Right ventricle myocardium inferior (tissue), 1 donor: ENCODE data around the gene DHPS. TPM values are rescaled to one million over a fixed set of nuclear protein-coding genes. Genes with fewer than 3 reads are reported as not detected.
A peak's percentile ranks its signal among the peaks of the same experiment; 100 is the strongest.
"Not testable (repeated sequence)": the region's sequence is repeated elsewhere in the genome, so short reads cannot be mapped to it uniquely, and the experiment has no call there.

ENCODE experiments used
- ATAC-seq: fragments of 200-7000 bp; cut with Tn5 transposase; one replicate; pipeline ENCODE4 v1.9.1; 2020; ENCODE audit warnings: mild to moderate bottlenecking, moderate library complexity
- DNase-seq: peaks from one replicate; pipeline ENCODE4 v3.0.0; 2021; ENCODE audit errors: missing footprints
- intact Hi-C: fragments of 100-400 bp; cut with DNase I; formaldehyde crosslinking; loops from one replicate; pipeline ENCODE4 v1.11.0; 2022
- long read RNA-seq: library from polyadenylated mRNA; unstranded; transcript quantifications from one replicate; pipeline ENCODE4 v2.0.0, GENCODE V29; 2021
- total RNA-seq: library from RNA; stranded (reverse); fragmentation: NEBNext Ultra II Directional; extraction: Animal tissue kit (Norgen Biotek cat#: 25700); gene quantifications from one replicate; pipeline ENCODE4 v1.2.1, GENCODE V29; 2021
- donor health status: DM: no; HTN: yes; CAD: no; lungs with severe emphysema.

Gene DHPS
- total RNA-seq: 45.9 TPM
- long read RNA-seq, transcript DHPS-201 (9 exons, 1,363 nt): major isoform, 20 of 26 reads
- long read RNA-seq, partial matches to known transcripts: 1 of 26 reads
- long read RNA-seq, other reads (novel, unspliced or antisense): 3 of 26 reads

DNA sequence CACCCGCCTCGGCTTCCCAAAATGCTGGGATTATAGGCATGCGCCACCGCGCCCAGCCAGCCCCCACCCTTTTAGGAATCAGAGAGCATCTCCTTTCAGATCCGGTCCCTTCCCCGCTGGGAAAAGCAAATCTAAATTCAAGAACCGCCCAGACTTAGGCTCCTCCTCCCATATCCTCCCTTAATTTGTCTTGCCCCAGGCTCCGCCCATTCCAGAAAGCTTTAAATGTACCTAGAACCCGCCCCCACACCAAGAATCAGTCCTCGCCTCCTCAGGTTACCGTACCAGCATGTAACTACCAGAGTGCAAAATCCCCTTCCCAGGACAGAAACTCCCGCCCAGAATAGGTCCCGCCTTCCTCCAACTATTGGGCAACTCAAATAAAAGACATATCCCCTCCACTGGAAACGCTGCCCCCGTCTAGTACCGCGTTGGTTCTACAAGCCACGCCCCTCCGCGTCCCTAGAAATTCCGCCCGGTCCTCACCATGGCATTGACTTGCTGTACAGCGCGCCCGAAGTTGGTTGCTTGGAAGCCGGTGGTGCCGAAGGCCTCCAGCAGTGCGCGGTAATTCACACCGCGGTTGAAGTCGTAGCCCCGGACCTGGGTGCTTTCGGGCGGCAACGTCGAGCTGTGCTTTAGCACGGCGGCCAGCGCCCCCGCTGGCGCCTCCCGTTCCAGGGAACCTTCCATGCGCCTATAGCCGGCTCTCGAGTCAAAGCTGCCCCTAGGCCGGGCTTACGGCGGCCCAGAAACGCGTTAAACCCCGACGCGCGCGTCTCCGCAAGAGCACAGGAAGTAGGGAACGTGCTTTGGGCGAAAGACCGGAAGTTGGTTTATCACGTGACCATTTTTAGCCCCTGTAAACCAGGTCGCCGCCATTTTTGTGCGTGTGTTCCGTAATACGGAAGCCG, at the start of gene DHPS:
Gene DHPS, minus strand, starts transcription at position 807 of the 914 bp plus-strand sequence. Its CDS starts 114 bp downstream, at position 693.
- peak; percentile 90 for ATAC-seq
- intact Hi-C loops: loop anchor here (5.0 kb wide), 1 partner anchor 41 kb away; the partner anchor contains the start of gene TNPO2
- DNase-seq: peak; percentile 96

DNA sequence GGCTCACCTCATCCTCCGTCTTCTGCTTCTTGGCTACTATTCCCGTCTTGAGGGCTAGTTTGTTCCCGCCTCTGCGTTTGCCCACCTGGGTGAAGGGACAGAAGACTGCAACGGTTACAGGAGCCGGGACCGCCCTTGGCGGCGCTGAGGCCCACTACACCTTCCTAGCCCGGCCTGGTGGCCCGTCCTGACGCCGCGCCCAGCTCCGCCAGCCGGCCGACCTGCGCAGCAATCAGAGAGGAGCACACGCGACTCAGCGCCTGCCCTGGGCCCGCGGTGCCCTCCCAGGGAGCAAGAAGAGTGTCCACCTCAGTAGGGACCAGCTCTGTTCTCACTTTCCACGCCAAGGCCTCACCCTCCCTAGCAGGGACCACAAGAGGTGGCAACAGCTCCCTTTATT, 49.7 kb upstream of the DHPS start:
- no peak for ATAC-seq
- intact Hi-C loops: no loop called here
- no peak for DNase-seq

DNA sequence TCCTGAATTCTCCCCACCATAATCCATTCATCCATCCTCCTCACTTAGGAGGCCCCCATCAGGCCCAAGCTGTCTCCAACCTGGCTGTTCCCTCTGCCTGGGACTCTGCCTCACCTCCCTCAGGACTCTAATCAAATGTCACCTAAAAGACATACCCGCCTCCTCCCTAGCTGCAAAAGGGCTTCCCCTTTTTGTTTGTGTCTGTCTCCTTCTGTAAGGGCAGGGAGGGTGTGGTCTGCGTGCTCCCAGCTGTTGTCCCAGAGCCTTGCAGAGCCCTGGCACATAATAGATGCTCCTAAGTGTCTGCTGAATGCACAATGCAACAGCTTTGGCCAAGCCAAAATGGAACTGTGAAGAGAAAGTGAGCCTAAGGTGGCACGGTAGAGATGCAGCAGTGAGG, 48.4 kb upstream of the DHPS start:
- intact Hi-C loops: no loop called here
- DNase-seq: no peak
- ATAC-seq: no peak

DNA sequence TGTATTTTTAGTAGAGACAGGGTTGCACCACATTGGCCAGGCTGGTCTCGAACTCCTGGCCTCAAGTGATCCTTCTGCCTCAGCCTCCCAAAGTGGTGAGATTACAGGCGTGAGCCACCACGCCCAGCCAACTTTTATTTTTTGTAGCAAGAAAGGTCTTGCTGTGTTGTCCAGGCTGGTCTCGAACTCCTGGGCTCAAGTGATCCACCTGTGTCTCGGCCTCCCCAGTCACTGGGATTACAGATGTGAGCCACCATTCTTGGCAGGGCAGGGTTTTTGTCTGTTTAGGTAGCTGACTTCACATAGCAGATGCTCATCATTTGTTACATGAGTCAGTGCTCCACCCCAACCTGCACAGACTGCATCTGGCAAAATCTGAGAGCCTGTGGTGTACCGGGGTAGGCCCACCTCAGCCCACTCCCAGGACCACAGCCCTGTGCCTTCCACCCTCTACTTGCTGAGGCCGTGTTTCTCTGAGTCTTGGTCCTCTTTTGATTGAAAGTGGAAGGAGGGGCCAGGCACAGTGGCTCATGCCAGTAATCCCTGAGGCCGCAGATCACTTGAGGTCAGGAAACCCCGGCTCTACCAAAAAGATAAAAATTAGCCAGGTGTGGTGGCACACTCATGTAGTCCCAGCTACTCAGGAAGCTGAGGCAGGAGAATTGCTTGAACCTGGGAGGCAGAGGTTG, 46.2 kb upstream of the DHPS start:
- intact Hi-C loops: no loop called here
- ATAC-seq (no peak), DNase-seq (no peak)

DNA sequence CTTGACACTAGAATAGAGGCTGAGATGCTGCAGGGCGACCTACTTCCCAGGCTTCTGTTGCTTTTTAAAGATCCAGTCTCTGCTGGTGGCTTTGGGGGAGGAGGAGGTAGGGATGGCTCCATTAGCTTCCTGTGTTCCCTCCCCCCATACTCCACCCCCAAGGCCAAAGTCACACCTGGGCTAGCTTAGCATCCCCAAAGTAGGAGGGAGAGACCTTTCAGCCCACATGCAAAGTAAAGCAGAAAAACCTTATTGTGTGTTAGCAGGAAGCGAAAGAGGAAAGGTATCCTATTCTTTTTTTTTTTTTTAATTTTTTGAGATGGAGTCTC, 45.3 kb upstream of the DHPS start:
- ATAC-seq: no peak
- intact Hi-C loops: no loop called here
- DNase-seq: no peak

DNA sequence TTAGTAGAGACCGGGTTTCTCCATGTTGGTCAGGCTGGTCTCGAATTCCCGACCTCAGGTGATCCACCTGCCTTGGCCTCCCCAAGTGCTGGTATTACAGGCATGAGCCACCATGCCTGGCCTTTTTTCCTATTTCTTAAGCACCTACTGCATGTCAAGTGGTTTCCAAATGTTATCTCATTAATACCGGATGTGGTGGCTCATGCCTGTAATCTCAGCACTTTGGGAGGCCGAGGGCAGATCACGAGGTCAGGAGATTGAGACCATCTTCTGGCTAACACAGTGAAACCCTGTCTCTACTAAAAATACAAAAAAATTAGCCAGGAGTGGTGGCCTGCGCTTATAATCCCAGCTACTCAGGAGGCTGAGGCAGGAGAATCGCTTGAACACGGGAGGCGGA, 43.9 kb upstream of the DHPS start:
- ATAC-seq, DNase-seq, intact Hi-C loops: not testable (repeated sequence)

DNA sequence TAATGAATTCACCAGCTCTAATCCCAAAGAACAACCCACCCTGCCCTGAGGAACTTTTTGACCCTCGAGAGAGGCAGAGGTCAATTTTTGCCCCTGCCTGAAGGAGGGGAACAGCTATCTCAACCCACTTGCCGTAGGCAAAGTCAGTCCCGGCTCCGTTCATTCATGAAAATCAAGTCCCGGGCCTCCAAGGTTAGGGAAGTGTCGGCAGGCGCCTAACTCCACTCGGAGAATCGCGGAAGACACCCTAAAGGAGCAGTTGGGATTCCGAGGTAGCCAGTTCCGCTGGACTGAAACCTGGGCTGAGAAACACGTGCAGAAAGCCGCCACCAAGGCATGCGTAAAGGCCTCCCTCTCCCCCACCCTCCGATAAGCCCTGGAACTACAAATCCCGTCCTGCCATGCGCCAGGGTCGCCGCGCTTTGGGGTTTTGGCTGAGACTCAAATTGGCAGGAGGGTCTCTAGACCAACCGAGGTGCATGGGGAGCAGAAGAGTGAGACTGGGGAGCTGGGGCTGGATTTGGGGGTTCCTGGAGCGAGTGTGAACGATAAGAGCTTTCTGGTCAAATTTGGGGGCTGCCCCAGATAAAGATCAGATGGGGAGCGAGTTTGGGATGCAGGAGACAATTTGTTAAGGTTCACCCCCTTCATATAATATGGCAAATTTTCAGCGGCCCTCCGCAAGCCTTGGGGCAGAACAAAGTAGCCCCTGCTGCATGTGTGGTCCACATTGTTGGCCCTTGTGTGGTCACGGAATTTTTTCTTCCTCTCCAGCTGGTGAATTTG, 42.2 kb upstream of the DHPS start, which contains the start of gene TNPO2:
Gene TNPO2, minus strand, starts transcription at position 292 of the 786 bp plus-strand sequence. CDS start 2,955 bp downstream, outside the sequence.
- intact Hi-C loops: loop anchor here (1.0 to 5.0 kb wide), 2 partner anchors 10 to 42 kb away; partner anchors contain the start of genes DHPS and TRIR
- DNase-seq: no peak
- peak; percentile 45 for ATAC-seq

DNA sequence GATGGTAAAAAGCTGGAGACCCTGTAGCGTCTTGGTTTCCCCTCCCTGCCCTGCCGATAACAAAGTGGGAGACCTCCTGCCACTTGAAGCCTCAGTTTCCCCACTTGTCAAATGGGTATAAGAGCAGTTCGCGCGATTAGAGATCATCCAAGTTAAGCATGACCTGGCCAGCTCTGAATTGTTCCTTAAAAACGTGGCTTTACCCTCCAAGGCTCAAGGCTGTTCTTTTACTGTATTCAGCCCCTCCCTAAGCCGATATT, 41.6 kb upstream of the DHPS start:
- DNase-seq (no peak), ATAC-seq (no peak)
- intact Hi-C loops: loop anchor here (5.0 kb wide), 1 partner anchor 41 kb away; the partner anchor contains the start of gene DHPS

DNA sequence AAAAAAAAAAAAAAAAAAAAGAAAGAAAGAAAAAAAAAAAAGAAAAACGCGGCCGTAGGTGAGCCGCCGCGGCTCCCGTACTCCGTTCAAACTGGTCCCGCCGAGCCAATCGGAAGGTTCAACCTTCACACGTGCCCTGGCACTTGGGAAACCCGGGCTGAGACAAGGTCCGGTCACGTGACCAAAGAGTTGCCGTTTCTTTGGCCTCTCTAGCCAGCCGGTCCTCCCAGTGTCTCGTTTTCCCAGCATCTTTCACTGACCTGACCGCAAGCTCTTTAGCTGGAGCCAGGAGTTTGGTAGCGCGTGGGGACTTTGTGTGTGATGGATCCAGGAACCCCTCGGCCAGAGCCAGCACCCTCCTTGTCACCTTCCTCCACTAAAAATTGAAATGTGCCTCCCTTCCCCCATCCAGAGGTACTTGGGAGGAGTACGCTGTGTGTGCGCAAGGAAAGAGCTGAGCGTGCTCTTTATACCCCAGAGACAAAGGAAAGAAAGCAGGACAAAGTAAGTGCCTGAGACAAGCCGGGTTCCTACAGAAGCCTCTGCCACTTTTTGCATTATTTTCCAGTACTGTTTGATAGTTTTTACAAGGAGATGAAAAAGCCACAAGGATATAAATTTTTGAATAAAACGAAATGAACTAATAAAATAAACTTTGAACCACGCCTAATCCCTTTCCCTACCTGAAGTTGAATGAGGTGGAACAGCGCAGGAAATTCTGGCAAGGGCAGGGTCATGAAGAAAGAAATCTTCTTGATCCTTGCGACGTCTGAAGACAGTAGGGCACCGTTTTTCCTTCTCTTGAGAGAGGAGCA, 41.1 kb upstream of the DHPS start:
- intact Hi-C loops: loop anchor here (5.0 kb wide), 1 partner anchor 40 kb away; the partner anchor contains the start of gene DHPS
- peak; percentile 98 for DNase-seq

DNA sequence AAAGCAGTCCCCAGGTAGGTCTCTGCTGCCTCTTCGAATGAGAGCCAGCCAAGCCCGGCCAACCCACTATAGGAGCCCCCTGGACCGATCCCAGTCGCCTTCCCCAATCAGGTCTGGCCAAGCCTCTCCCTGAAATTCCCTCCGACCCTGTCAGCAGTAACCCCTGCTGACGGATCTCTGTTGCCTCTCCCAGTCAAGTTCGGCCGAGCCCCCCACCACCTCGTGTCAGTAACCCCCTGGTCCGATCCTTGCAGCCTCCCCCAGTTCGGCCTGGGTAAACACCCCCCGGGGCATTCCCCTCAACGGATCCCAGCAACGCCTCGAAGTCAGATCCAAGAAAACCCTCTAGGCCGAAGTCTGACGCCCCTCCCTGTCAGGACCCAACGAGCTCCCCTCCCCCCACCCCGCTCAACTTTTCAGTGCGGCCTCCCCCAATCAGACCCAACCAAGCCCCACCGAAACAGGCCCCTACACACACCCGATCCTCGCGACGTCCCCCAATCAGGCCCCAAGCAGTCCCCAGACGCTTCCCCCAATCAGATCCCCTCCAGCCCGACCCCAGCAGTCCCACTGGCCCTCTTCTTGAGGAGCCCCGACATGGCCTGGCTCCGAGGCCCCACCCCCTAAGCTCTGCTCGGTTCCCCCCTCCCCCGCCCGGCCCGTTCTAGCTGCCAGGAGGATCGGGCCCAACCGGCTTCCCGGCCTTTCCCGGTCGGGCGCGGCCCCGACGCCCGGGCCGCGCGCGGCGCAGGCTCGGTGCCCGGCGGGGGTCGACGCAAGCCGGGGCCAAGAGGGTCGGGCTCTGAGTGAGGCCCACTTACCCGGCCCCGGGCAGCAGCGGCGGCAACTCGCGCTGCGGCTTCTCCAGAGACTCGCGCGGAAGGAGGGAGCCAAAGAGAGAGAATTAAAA, 40.2 kb upstream of the DHPS start:
- DNase-seq: peak; percentile 83
- intact Hi-C loops: loop anchor here (5.0 kb wide), 1 partner anchor 40 kb away; the partner anchor contains the start of gene DHPS
- peak; percentile 56 for ATAC-seq

More for the DNA sequence above, 41.1 kb upstream of the DHPS start:
- peak; percentile 92 for ATAC-seq

DNA sequence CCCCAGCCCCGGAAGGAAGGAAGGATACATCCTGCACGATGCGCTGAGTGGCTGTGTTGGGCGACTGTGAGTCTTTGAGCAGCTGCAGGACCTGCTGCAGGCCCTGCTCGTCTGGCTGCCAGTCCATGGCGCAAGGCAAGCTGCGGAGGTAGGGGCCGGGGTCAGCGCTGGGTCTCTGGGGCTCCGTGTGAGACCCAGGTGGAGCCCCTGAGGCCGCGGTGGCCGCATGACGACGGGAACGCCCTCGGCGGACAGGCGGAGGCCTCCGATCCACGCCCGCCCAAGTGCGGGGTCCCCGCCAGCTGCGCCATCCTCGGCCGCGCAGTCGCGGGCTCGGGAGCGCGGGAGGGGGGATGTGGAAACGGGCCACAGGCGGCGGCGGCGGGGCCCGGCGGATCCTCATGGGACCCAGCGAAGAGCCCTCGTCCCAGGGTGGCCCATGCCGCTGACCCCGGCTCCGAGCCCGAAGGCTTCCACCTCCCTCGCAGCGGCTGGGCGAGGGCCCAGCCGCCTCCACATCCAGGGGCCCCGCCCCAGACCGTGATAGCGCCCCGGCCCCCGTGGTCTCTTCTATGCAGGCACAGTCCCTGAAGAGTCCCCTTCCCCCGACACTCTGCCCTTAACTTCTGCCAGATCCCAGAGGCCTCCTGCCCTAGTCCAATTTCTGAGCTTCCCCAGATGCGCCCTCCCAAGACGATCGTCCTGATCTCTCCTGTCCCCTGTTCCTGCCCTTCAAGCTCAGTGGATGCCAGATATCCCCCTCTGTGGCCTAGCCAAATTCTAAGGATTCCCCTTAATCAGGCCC, 39.4 kb upstream of the DHPS start:
- ATAC-seq (peak; percentile 21), DNase-seq (no peak)
- intact Hi-C loops: loop anchor here (5.0 kb wide), 1 partner anchor 39 kb away; the partner anchor contains the start of gene DHPS

DNA sequence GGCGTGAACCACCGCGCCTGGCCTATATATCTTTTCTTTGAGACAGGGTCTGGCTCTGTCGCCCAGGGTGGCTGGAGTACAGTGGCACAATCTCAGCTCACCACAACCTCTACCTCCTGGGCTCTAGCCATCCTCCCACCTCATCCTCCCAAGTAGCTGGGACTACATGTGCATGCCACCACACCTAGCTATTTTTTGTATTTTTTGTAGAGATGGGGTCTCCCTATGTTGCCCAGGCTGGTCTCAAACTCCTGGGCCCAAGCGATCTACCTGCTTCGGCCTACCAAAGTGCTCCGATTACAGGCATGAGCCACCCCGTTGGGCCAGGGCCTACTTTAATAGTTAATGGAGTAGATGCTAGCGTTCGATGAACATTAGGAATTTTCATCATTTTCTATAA, 38.6 kb upstream of the DHPS start:
- DNase-seq (no peak), ATAC-seq (no peak)
- intact Hi-C loops: loop anchor here (5.0 kb wide), 1 partner anchor 38 kb away; the partner anchor contains the start of gene DHPS

DNA sequence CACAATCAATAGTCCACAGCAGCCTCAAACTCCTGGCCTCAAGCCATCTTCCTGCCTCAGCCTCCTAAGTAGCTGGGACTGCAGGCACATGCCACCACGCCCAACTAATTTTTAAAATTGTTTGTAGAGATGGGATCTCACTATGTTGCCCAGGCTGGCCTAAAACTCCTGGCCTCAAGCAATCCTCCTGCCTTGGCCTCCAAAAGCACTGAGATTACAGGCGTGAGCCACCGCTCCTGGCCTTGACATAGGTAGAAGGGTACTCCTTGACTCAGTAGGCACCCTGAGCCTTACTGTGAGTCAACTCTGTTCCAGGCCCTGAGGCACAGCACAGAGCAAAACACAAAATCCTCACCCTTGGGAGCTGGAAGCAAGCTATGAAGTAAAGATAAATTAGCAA, 34.2 kb upstream of the DHPS start:
- DNase-seq (no peak), ATAC-seq (no peak)
- intact Hi-C loops: no loop called here

DNA sequence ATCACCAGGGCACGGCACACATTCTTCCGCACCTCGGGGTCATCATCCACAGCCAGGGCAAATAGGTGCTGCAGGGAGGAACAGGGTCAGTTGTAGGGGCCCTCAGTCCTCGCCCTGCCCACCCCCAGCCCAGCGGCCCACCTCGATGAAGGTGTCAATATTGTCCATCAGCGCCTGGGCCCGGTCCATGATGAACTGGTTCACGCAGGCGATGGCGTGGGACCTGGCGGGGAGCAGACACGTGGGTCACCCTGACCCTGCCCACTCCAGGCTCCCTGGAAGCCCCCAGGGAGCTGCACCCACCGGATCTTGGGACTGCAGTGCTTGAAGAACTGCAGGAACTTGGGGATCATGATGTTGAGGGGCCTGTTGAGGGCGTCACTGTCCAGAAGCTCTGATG, 33.4 kb upstream of the DHPS start:
- intact Hi-C loops: no loop called here
- DNase-seq: no peak
- ATAC-seq: peak; percentile 7

DNA sequence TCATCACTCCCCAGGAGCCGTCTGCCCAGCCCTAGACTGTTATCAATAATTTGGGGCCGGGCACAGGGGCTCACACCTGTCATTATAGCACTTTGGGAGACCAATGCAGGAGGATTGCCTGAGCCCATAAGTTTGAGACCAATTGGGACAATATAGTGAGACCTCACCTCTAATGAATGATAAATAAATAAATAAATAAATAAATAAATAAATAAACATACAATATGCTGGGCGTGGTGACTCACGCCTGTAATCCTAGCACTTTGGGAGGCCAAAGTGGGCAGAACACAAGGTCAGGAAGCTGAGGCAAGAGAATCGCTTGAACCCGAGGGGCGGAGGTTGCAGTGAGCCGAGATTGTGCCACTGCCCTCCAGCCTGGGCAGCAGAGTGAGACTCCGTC, 31.6 kb upstream of the DHPS start:
- DNase-seq, ATAC-seq, intact Hi-C loops: not testable (repeated sequence)

DNA sequence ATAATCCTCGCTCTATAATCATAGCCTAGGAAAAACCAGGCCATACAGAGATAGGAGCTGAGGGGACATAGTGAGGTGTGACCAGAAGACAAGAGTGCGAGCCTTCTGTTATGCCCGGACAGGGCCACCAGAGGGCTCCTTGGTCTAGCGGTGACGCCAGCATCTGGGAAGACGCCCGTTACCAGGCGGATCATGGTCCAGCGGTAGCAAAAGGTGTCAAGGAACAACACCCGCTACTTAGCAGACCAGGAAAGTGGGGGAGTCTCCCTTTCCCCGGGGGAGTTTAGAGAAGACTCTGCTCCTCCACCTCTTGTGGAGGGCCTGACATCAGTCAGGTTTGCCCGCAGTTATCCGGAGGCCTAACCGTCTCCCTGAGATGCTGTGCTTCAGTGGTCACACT, 30.4 kb upstream of the DHPS start:
- intact Hi-C loops, DNase-seq, ATAC-seq: not testable (repeated sequence)
